ENCODE results near the gene STRN4.

The STRN4 gene

DNA sequence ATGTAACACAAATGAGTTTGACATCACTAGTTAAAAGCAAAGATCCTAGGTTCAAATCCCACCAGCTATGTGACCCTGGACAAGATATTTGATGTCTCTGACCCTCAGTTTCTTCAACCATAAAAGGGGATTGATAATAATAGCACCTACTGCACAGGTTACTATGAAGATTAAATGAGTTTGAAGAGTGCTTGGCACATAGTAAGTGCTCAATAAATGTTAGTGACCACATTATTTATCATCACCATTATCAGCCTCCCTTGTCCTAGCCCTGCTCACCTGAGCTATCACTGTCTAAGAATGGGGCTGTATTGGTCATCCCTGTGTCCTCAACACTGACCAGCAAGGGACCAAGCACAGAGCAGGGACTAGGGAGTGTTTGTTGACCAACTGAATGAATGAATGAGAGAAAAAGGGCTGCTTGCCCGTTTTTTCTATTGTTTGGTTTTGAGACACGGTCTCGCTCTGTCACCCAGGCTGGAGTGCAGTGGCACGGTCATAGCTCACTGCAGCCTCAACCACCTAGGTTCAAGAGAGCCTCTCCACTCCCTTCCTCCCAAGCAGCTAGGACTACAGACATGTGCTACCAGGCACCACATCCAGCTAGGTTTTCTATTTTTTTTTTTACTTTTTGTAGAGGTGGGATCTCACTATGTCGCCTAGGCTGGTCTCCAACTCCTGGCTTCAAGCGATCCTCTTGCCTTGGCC is 58.7 kb downstream of the STRN4 start:
- CTCF ChIA-PET = interaction anchor here (0.6 to 1.4 kb wide), 3 partner anchors 10 to 18 kb away, joined by 3 to 4 read pairs (median 3); no protein-coding TSS in a partner anchor
- POLR2A ChIA-PET = interaction anchor here (1.2 kb wide), 1 partner anchor 10 kb away, joined by 3 read pairs; no protein-coding TSS in a partner anchor
- DNase-seq (ENCODE audit: extremely low spot score) = no peak
- TF ChIP-seq TARDBP (IDR thresholded peaks at IDR 0.05) (no peak), ELF4 (IDR thresholded peaks at IDR 0.05) (no peak), SUZ12 (IDR thresholded peaks at IDR 0.05) (no peak), LEF1 (IDR thresholded peaks at IDR 0.05; ENCODE audit: borderline replicate concordance) (no peak), PKNOX1 (IDR thresholded peaks at IDR 0.05) (no peak), FOXK2 (IDR thresholded peaks at IDR 0.05) (no peak), ARNT (IDR thresholded peaks at IDR 0.05) (no peak)

DNA sequence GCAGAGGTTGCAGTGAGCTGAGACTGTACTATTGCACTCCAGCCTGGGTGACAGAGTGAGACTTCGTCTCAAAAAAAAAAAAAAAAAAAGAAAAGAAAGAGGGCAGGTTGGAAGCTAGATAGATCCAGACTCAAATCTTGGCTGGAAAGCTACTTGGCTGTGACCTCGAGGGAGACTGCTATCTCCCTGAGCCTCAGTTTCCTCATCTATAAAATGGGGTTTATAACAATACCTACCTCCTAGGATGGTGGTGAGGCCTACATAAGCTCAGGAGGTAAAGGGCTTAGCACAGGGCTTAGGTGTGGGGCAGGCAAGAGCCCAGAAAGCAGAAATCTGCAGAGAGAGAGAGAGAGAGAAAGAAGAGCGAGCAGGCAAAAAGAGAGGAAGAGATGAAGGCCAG is 61.1 kb downstream of the STRN4 start:
- ChIA-PET CTCF (no interaction called here), POLR2A (no interaction called here)

DNA sequence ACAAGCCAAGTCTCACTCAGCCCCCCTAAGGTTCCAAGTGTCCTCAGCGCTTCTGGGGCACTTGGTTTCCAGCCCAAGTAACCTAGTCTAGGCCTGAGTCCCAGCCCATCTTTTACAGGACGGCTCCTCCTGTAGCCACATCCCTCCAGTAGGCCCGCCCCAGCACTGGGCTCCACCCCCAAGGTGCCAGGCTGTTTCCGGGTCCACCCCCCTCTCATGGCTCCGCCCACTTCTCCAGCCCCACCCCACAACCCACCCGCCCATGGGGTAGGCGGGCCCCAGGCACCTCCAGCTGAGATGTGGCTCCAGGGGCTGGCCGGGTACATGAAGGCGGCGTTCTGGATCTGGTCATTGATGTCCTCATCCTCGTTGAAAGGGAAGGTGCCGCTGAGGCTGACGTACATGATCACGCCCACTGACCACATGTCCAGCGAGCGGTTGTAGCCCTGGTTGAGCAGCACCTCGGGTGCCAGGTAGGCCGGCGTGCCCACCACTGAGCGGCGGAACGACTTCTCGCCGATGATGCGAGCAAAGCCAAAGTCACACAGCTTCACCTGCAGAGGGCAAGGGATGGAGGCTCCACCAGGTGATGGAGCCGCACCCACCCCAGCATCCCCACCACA is 68.0 kb downstream of the STRN4 start:
- DNase-seq (ENCODE audit: extremely low spot score) = peak; percentile 79
- POLR2A ChIA-PET = no interaction called here
- TF ChIP-seq ZNF384 (IDR thresholded peaks at IDR 0.05) = no peak
- no peak for TF ChIP-seq SP1 (IDR thresholded peaks at IDR 0.05)
- TF ChIP-seq L3MBTL2 (conservative IDR thresholded peaks at IDR 0.05) = no peak
- no peak for TF ChIP-seq PKNOX1 (IDR thresholded peaks at IDR 0.05)
- TF ChIP-seq SUZ12 (IDR thresholded peaks at IDR 0.05) = no peak
- no peak for TF ChIP-seq ARNT (IDR thresholded peaks at IDR 0.05)
- no peak for TF ChIP-seq TARDBP (IDR thresholded peaks at IDR 0.05)
- TF ChIP-seq FOXM1 (IDR thresholded peaks at IDR 0.05; ENCODE audit: borderline replicate concordance) = no peak
- TF ChIP-seq FOXK2 (IDR thresholded peaks at IDR 0.05) = no peak
- no peak for TF ChIP-seq NFRKB (IDR thresholded peaks at IDR 0.05)
- no peak for TF ChIP-seq CTBP1 (IDR thresholded peaks at IDR 0.05; ENCODE audit: borderline replicate concordance)
- TF ChIP-seq ELF4 (IDR thresholded peaks at IDR 0.05) = no peak
- TF ChIP-seq FOXA1 (IDR thresholded peaks at IDR 0.05) = no peak
- TF ChIP-seq LEF1 (IDR thresholded peaks at IDR 0.05; ENCODE audit: borderline replicate concordance) = no peak
- TF ChIP-seq BHLHE40 (IDR thresholded peaks at IDR 0.05; ENCODE audit: borderline replicate concordance) = no peak
- CTCF ChIA-PET = interaction anchor here (0.7 kb wide), 1 partner anchor 16 kb away, joined by 3 read pairs; no protein-coding TSS in a partner anchor

More for the DNA sequence above, 61.1 kb downstream of the STRN4 start:
- TF ChIP-seq HDGF (IDR thresholded peaks at IDR 0.05; ENCODE audit: borderline replicate concordance) = no peak
- no peak for TF ChIP-seq SP1 (IDR thresholded peaks at IDR 0.05)
- TF ChIP-seq TARDBP (IDR thresholded peaks at IDR 0.05) = no peak
- TF ChIP-seq BHLHE40 (IDR thresholded peaks at IDR 0.05; ENCODE audit: borderline replicate concordance) = no peak
- TF ChIP-seq LEF1 (IDR thresholded peaks at IDR 0.05; ENCODE audit: borderline replicate concordance) = no peak
- no peak for TF ChIP-seq NFRKB (IDR thresholded peaks at IDR 0.05)
- no peak for TF ChIP-seq L3MBTL2 (conservative IDR thresholded peaks at IDR 0.05)
- no peak for TF ChIP-seq CTBP1 (IDR thresholded peaks at IDR 0.05; ENCODE audit: borderline replicate concordance)
- TF ChIP-seq ZNF384 (IDR thresholded peaks at IDR 0.05) = no peak
- DNase-seq (ENCODE audit: extremely low spot score) = no peak

GRCh38 chr19:46674416-46675178 is 71.7 kb downstream of the STRN4 start:
- peak; percentile 51 for DNase-seq (ENCODE audit: extremely low spot score)
- no peak for TF ChIP-seq NFRKB (IDR thresholded peaks at IDR 0.05)
- no peak for TF ChIP-seq SUZ12 (IDR thresholded peaks at IDR 0.05)
- no peak for TF ChIP-seq LEF1 (IDR thresholded peaks at IDR 0.05; ENCODE audit: borderline replicate concordance)
- TF ChIP-seq FOXK2 (IDR thresholded peaks at IDR 0.05) = no peak
- POLR2A ChIA-PET = no interaction called here
- CTCF ChIA-PET = no interaction called here

DNA sequence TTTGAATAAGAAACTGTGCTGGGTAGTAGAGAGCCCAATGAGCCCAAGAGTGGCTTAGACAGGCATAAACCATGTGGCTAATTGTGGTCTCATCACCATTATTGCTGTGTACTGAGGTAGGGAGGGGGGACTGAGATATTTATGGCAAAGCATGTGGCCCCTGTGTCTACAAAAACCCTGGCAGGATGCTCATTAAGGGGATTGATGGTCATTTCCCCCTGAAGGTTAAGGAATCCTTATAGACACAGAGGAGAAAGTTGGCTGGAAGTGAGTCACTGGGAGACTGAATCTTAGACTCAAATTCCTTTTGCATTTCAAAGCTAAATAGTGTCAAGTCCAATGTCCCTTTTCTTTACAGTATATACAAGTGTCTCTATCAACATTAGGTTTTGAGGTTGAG is 75.4 kb downstream of the STRN4 start:
- CTCF ChIA-PET = interaction anchor here (2.2 kb wide), 1 partner anchor 9 kb away, joined by 9 read pairs; no protein-coding TSS in a partner anchor
- TF ChIP-seq LEF1 (IDR thresholded peaks at IDR 0.05; ENCODE audit: borderline replicate concordance) (no peak), FOXM1 (IDR thresholded peaks at IDR 0.05; ENCODE audit: borderline replicate concordance) (no peak), CTBP1 (IDR thresholded peaks at IDR 0.05; ENCODE audit: borderline replicate concordance) (no peak), SP1 (IDR thresholded peaks at IDR 0.05) (no peak), ZNF384 (IDR thresholded peaks at IDR 0.05) (no peak), FOXA1 (IDR thresholded peaks at IDR 0.05) (no peak), NFRKB (IDR thresholded peaks at IDR 0.05) (no peak), BHLHE40 (IDR thresholded peaks at IDR 0.05; ENCODE audit: borderline replicate concordance) (no peak), HDGF (IDR thresholded peaks at IDR 0.05; ENCODE audit: borderline replicate concordance) (no peak), PKNOX1 (IDR thresholded peaks at IDR 0.05) (no peak), TARDBP (IDR thresholded peaks at IDR 0.05) (no peak), ELF4 (IDR thresholded peaks at IDR 0.05) (no peak), L3MBTL2 (conservative IDR thresholded peaks at IDR 0.05) (no peak), ARNT (IDR thresholded peaks at IDR 0.05) (no peak), FOXK2 (IDR thresholded peaks at IDR 0.05) (no peak), SUZ12 (IDR thresholded peaks at IDR 0.05) (no peak)
- POLR2A ChIA-PET = no interaction called here
- no peak for DNase-seq (ENCODE audit: extremely low spot score)
